Activated T-cell treated with anti-CD3 and anti-CD28 coated beads, Interleukin-2, amount 50 U/mL, for 24 hours (primary cell): ENCODE data around the gene SMYD3.
"Not testable (repeated sequence)": the region's sequence is repeated elsewhere in the genome, so short reads cannot be mapped to it uniquely, and the experiment has no call there.

Experiments
- DNase-seq: peaks from one replicate; pipeline ENCODE4 v3.0.0-alpha.2; 2020
- H3K27ac Mint-ChIP-seq: 2 replicates; pipeline ENCODE4 v1.8.0; 2020; ENCODE audit warnings: mild to moderate bottlenecking, mixed read lengths
- H3K27me3 Mint-ChIP-seq: 2 replicates; pipeline ENCODE4 v1.8.0; 2020; ENCODE audit warnings: mixed read lengths
- H3K36me3 Mint-ChIP-seq: 2 replicates; pipeline ENCODE4 v1.8.0; 2020; ENCODE audit warnings: low read depth, mixed read lengths
- H3K4me1 Mint-ChIP-seq: 2 replicates; pipeline ENCODE4 v1.8.0; 2020; ENCODE audit warnings: low read depth, mixed read lengths
- H3K4me3 Mint-ChIP-seq: 2 replicates; pipeline ENCODE4 v1.8.0; 2020; ENCODE audit warnings: mild to moderate bottlenecking, moderate library complexity, mixed read lengths
- H3K9me3 Mint-ChIP-seq: 2 replicates; pipeline ENCODE4 v1.8.0; 2020; ENCODE audit warnings: mixed read lengths

Gene SMYD3

DNA sequence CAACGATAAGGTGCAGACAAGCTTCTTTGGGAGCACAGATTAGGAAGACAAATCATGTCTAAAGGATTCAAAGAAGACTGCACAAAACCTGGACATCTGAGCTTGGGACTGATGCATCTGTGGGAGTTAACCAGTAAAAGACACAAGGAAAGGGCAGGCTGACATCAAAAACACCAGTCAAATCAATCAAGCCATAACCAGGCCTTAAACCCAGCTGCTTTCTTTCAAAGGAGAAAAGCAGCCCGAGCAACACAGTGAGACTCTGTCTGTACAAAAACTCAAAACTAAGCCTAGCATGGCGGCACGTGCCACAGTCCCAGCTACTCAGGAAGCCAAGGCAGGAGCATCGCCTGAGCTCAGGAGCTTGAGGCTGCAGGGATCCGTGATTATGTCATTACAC, 411.6 kb downstream of the SMYD3 start:
- Mint-ChIP-seq H3K4me3 (no peak overlapping the region), H3K9me3 (peaks cover 5% of the 10 kb centered on the region), H3K4me1 (no peaks in the 10 kb centered on the region), H3K36me3 (peaks cover 38% of the 10 kb centered on the region), H3K27ac (no peak overlapping the region), H3K27me3 (no peaks in the 10 kb centered on the region)
- DNase-seq = no peak

DNA sequence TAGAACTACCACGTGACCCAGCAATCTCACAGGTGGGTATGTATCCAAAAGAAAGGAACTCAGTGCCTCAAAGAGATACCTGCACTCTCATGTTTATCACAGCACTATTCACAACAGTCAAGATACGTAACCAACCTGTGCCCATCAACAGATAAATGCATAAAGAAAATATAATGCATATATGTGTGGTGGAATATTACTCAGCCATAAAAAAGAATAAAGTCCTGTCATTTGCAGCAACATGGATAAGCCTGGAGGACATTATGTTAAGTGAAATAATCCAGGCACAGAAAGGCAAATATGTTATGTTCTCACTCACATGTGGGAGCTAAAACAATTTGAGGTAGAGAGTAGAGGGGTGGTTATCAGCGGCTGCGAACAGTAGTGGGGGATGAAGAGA, 413.8 kb downstream of the SMYD3 start:
- no peaks in the 10 kb centered on the region for H3K27me3 Mint-ChIP-seq
- H3K9me3 Mint-ChIP-seq = peaks cover 5% of the 10 kb centered on the region
- H3K27ac Mint-ChIP-seq = no peak overlapping the region
- H3K36me3 Mint-ChIP-seq = peaks cover 36% of the 10 kb centered on the region
- no peak overlapping the region for H3K4me3 Mint-ChIP-seq
- H3K4me1 Mint-ChIP-seq = no peaks in the 10 kb centered on the region
- no peak for DNase-seq

DNA sequence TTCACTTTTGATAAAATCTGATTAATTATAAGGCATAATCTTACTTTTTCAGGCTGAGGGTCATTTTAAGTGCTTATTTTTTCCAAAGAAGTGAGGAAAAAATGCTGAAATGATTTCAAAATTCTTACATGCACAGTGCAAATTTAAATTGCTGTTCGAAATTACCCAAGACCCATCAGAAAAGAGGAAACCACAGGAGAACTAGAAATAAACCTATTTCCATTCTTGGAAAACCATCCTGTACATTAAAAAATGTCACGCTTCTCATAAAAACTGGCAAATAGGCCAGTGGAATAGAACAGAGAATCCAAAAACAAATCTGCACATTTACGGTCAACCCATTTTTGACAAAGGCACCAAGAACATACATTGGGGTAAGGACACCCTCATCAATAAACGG, 414.9 kb downstream of the SMYD3 start:
- peaks cover 6% of the 10 kb centered on the region for H3K9me3 Mint-ChIP-seq
- H3K4me1 Mint-ChIP-seq = no peaks in the 10 kb centered on the region
- no peak overlapping the region for H3K27ac Mint-ChIP-seq

DNA sequence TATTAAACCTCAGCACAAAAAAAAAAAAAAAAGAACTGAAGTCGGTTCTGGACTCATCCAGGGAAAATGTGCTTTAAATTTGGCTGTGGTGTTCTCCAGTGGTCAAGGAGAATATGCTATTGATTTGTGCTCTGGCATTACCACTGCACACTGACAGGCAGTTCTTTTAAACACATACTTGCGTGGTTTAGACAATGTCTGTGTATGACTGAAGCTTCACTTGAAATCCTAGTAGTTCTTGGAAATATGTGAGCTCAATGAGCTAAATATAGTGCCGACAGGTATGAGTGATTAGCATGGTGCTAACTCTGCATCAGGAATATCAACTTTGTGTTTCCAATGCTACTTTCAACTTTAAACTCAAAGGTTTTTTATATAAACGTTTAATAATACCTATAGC, 415.6 kb downstream of the SMYD3 start:
- H3K4me1 Mint-ChIP-seq = no peaks in the 10 kb centered on the region
- no peak overlapping the region for H3K4me3 Mint-ChIP-seq
- no peaks in the 10 kb centered on the region for H3K27me3 Mint-ChIP-seq
- H3K9me3 Mint-ChIP-seq = peaks cover 11% of the 10 kb centered on the region
- no peak for DNase-seq
- H3K36me3 Mint-ChIP-seq = peaks cover 39% of the 10 kb centered on the region
- H3K27ac Mint-ChIP-seq = no peak overlapping the region

More for the DNA sequence above, 414.9 kb downstream of the SMYD3 start:
- H3K36me3 Mint-ChIP-seq = peaks cover 37% of the 10 kb centered on the region
- H3K4me3 Mint-ChIP-seq = no peak overlapping the region
- no peaks in the 10 kb centered on the region for H3K27me3 Mint-ChIP-seq
- no peak for DNase-seq

DNA sequence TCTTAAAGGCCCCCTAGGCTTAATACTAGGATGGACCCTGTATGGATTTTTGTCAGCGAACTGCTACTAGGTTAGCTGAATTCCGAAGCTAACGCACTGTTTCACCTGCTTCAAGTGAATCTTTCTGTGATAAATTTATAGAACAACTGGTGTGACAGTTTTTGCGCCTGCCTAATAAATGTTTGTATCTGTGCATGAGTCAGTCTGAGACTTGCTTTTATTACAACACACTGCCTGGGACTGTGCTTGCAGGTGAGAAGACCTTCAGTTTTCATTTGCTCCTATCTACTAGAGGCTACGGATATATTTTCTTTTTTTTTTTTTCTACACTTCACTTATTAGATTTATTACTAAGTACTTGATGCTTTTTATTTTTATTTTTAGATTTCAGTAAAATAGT, 420.9 kb downstream of the SMYD3 start:
- H3K36me3 Mint-ChIP-seq = peaks cover 16% of the 10 kb centered on the region
- H3K4me3 Mint-ChIP-seq = no peak overlapping the region
- peaks cover 13% of the 10 kb centered on the region for H3K9me3 Mint-ChIP-seq
- no peak overlapping the region for H3K27ac Mint-ChIP-seq
- H3K4me1 Mint-ChIP-seq = no peaks in the 10 kb centered on the region
- no peak for DNase-seq
- H3K27me3 Mint-ChIP-seq = no peaks in the 10 kb centered on the region

DNA sequence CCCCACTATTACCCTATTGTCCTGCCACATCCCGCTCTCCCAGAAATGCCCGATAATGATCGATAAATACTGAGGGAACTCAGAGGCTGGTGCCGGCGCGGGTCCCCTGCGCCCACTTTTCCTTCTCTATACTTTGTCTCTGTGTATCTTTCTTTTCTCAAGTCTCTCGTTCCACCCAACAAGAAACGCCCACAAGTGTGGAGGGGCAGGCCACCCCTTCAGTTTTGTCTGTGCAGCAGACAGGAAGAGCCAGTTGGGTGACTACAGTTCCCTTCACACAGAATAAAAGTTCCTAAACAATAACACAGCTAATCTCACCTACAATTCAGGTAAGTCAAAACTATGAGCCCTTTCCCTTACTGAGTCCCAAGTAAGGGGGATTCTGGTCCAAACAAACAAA, 423.7 kb downstream of the SMYD3 start:
- Mint-ChIP-seq H3K4me3 (no peak overlapping the region), H3K4me1 (peaks cover 3% of the 10 kb centered on the region), H3K27ac (no peak overlapping the region), H3K27me3 (no peaks in the 10 kb centered on the region), H3K36me3 (peaks cover 15% of the 10 kb centered on the region), H3K9me3 (peaks cover 11% of the 10 kb centered on the region)
- DNase-seq = no peak

DNA sequence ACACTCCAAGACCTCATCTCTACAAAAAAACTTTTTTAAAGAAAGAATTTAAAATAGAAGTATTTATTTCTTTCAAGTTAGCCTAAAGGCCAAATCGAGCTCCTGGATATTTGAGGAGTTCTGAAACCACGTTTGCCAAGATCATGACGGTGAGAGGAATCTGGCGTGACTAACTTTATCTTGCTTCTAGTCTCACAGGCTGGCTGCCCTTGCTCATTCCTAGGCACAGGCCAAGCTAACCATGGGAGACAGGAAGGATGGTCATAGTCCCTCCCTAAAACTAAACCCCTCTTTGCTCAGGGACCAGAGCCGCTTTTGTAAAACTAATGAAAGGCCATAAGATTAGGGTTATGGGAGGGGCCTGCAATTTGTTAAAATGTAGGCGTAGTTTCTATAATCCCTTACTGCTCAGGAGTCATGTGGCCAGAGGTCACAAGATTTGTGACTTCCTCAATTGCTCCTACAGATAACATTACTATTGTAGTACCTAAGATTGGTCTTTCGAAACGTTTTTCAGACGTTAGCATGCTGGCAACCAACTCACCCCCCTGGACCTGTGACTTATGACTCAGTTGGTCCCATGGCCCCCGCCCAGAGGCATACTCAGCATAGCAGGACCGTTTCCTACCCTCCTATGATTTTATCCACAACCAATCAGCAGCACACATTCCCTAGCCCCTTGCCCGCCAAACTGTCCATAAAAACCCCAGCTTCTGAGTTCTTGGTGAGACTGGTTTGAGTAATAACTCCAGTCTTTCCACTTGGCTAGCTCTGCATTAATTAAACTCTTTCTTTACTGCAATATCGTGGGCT, 425.0 kb downstream of the SMYD3 start:
- Mint-ChIP-seq H3K4me3 (no peak overlapping the region), H3K27me3 (no peaks in the 10 kb centered on the region), H3K4me1 (peaks cover 3% of the 10 kb centered on the region), H3K27ac (no peak overlapping the region), H3K36me3 (peaks cover 8% of the 10 kb centered on the region), H3K9me3 (peaks cover 9% of the 10 kb centered on the region)
- no peak for DNase-seq

DNA sequence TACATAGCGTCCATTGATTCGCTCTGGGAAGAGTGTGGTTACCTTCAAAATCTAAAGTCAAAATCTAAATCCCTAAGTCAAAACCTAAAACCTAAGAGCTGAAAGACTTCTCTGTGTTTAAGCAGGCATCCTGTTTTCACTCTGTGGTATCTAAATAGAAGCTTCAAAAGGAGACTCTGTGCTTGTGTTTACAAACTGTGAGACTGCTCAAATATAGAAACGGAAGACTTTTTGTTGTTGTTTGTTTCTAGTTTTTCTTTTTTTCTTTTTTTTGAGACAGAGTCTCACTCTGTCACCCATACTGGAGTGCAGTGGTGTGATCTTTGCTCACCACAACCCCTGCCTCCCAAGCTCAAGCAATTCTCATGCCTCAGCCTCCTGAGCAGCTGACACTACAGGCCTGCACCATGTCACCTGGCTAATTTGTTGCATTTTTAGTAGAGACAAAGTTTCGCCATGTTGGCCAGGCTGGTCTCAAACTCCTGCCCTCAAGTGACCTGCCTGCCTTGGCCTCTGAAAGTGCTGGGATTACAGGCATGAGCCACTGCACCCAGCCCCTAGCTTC, 425.9 kb downstream of the SMYD3 start:
- DNase-seq = no peak
- H3K27me3 Mint-ChIP-seq = no peaks in the 10 kb centered on the region
- H3K27ac Mint-ChIP-seq = no peak overlapping the region
- H3K36me3 Mint-ChIP-seq = peaks cover 8% of the 10 kb centered on the region
- H3K4me1 Mint-ChIP-seq = peaks cover 3% of the 10 kb centered on the region
- peaks cover 5% of the 10 kb centered on the region for H3K9me3 Mint-ChIP-seq
- H3K4me3 Mint-ChIP-seq = no peak overlapping the region

DNA sequence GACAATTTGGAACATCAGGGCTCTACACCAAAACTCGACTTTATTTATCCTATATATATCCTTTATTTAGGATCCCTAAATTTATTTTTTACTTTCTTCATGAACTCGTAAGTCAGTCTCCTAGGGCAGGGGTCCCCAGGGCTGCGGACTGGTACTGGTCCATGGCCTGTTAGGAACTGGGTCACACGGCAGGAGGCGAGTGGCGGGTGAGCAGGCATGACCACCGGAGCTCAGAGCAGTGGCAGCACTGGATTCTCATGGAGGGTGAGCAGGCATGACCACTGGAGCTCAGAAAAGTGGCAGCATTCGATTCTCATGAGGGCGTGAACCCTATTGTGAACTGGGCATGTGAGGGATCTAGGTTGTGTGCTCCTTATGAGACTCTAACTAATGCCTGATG, 427.0 kb downstream of the SMYD3 start:
- peaks cover 3% of the 10 kb centered on the region for H3K4me1 Mint-ChIP-seq
- H3K4me3 Mint-ChIP-seq = no peak overlapping the region
- H3K36me3 Mint-ChIP-seq = peaks cover 8% of the 10 kb centered on the region
- H3K27ac Mint-ChIP-seq = no peak overlapping the region
- DNase-seq = no peak
- no peaks in the 10 kb centered on the region for H3K27me3 Mint-ChIP-seq
- peaks cover 5% of the 10 kb centered on the region for H3K9me3 Mint-ChIP-seq

DNA sequence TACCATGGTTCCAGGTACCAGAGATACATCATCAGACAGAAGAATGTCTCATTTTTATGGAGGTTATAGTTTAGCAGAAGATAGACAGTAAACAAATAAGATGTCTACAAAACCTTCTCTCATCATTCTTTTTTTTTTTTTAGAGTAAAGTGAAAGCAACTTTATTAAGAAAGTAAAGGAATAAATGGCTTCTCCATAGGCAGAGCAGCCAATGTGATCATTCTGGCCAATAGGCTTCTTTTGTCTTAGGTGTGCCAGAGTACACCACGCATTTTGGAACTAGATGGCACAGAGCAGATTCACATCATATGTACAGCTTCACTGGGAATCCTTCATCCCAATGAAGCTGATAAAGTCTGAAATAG, 428.2 kb downstream of the SMYD3 start:
- Mint-ChIP-seq H3K27me3 (no peaks in the 10 kb centered on the region), H3K4me3 (no peak overlapping the region), H3K9me3 (peaks cover 5% of the 10 kb centered on the region), H3K4me1 (peaks cover 3% of the 10 kb centered on the region), H3K27ac (no peak overlapping the region), H3K36me3 (peaks cover 10% of the 10 kb centered on the region)
- no peak for DNase-seq

DNA sequence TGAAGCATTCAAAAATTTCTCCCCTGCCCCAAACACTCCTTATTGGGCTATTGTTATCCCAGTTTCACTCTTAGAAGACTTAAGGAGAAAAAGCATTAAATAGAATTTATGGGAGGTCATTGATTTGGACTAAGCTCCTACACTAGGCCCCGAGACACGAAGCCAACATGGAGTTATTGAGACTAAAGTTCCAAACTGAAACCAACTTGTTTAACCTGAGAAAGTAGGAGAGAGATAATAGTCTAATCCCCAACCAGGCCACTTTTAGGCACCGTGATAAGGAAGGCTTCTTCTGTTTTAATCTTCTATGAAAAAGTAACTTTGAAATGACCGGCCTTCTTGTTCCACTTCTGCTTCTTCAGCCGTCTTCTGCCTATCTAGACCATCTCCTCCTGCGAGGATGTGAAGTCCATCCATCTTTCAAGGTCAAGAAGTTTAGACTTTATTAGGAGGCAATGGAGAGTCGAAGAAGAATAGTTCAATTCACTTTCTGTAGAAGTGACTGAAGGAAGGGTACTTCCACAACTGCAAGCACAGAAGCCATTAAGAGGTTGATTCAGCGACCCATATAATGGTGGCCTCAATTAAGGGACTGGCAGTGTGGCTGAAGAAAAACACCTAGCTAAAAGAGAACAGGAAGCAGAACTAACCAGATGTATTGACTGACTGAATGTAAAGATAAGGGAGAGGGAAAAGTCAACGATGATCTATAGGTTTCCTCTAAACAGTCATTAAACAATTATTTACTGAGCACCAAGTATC, 428.8 kb downstream of the SMYD3 start:
- peaks cover 6% of the 10 kb centered on the region for H3K36me3 Mint-ChIP-seq

DNA sequence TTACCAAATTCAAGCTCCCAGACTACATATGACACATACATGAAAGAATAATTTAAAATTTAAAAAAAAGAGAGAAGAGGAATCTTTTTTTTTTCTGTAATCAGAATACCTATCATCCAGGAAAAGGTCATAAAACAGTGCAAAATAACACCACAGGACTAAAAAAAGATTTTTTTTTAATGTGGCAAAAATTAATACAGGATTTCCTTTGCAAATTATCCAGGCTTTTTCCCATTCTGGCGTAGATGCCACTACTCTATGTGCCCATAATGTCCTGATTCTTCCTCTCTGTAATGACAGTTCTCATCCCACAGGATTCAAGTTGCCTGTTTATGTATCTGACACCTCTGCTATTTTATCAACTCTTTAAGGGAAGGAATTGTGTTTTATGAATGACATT, 429.6 kb downstream of the SMYD3 start:
- H3K4me3 Mint-ChIP-seq = no peak overlapping the region
- H3K36me3 Mint-ChIP-seq = peaks cover 4% of the 10 kb centered on the region
- H3K27ac Mint-ChIP-seq = no peak overlapping the region
- H3K9me3 Mint-ChIP-seq = peaks cover 4% of the 10 kb centered on the region
- no peak for DNase-seq
- H3K27me3 Mint-ChIP-seq = no peaks in the 10 kb centered on the region
- H3K4me1 Mint-ChIP-seq = peaks cover 3% of the 10 kb centered on the region

More for the DNA sequence above, 428.8 kb downstream of the SMYD3 start:
- Mint-ChIP-seq H3K9me3 (peaks cover 5% of the 10 kb centered on the region), H3K27me3 (no peaks in the 10 kb centered on the region), H3K4me3 (no peak overlapping the region), H3K27ac (no peak overlapping the region), H3K4me1 (peaks cover 3% of the 10 kb centered on the region)
- no peak for DNase-seq

DNA sequence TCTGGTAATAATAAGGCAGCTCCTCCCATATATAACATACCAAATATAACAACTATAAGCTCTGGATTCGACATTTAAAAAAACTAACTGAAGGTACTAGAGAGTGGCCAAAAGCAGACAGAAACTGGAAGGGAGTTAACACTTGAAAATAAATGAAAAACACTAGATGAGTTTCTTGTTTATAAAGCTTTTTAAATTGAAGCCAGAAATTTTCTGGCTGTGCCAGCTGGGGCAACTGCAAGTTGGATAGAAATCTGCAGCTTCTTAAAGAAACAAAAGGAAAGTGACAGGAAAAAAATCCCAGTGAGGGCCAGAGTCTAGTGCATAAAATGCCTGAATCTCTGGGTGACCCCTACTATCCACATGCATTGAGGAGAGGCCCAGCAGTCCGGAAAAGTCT, 432.7 kb downstream of the SMYD3 start:
- peaks cover 3% of the 10 kb centered on the region for H3K4me1 Mint-ChIP-seq
- H3K36me3 Mint-ChIP-seq = peaks cover 3% of the 10 kb centered on the region

DNA sequence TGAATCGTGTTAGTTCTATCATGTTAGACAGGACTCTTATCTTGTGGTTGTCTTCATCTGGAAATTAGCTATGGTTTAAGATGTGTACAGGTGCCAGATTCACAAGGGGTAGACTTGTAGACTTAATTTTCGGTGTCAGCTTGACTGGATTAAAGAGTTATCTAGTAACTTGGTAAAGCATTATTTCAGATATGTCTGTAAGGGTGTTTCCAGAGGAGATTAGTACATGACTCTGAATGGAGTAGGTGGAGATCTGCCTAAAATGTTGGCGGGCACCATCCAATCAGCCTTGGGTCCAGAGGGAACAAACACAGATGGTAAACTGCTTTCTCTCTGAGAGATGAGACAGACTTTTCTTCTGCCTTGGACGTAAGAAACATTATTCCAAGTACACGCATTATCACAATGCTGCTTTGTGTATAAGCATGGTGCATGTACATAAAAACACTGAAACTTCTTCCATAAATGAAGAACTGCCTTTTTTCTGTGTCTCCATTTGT, 434.6 kb downstream of the SMYD3 start:
- no peak for DNase-seq
- H3K27ac Mint-ChIP-seq = peak overlapping the region; percentile 42
- no peaks in the 10 kb centered on the region for H3K27me3 Mint-ChIP-seq
- H3K9me3 Mint-ChIP-seq = no peaks in the 10 kb centered on the region
- peaks cover 4% of the 10 kb centered on the region for H3K36me3 Mint-ChIP-seq
- H3K4me1 Mint-ChIP-seq = peaks cover 3% of the 10 kb centered on the region
- no peak overlapping the region for H3K4me3 Mint-ChIP-seq

More for the DNA sequence above, 432.7 kb downstream of the SMYD3 start:
- Mint-ChIP-seq H3K27ac (no peak overlapping the region), H3K9me3 (no peaks in the 10 kb centered on the region), H3K27me3 (no peaks in the 10 kb centered on the region), H3K4me3 (no peak overlapping the region)
- no peak for DNase-seq

DNA sequence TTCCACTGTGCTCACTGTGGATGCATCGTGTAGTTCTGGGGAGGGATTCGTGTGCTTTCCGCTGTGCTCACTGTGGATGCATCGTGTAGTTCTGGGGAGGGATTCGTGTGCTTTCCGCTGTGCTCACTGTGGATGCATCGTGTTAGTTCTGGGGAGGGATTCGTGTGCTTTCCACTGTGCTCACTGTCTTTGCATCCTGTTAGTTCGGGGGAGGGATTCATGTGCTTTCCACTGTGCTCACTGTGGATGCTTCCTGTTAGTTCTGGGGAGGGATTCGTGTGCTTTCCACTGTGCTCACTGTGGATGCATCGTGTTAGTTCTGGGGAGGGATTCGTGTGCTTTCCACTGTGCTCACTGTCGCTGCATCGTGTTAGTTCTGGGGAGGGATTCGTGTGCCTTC, 435.1 kb downstream of the SMYD3 start:
- H3K4me1 Mint-ChIP-seq, H3K9me3 Mint-ChIP-seq, H3K27me3 Mint-ChIP-seq, DNase-seq, H3K36me3 Mint-ChIP-seq, H3K4me3 Mint-ChIP-seq: not testable (repeated sequence)
- H3K27ac Mint-ChIP-seq = peak overlapping the region; percentile 42
